HepG2 (cell line): ENCODE results near the gene VSIG10L. TPM values are rescaled to one million over a fixed set of nuclear protein-coding genes. Genes with fewer than 3 reads are reported as not detected.

Experiments used
- ATAC-seq: fragments of 200-7000 bp; cut with Tn5 transposase; 3 replicates; pipeline ENCODE4 v1.9.1; 2020; ENCODE audit warnings: mild to moderate bottlenecking, moderate library complexity
- BruUV-seq: library from RNA; stranded (reverse); fragments of 400-500 nt; replicated peaks from 2 replicates; lab custom pipeline; 2021; lab: Mats Ljungman, UMichigan
- CTCF ChIA-PET: fragments of 300-600 bp; formaldehyde crosslinking; extraction: SDS; loops from one replicate; lab custom pipeline; 2021; ENCODE audit warnings: low total read pairs, inconsistent platforms, low intra/inter-chr PET ratio; lab: Yijun Ruan, JAX
- POLR2A ChIA-PET: fragments of 350-600 bp; sonication (Branson Sonifier 250); formaldehyde crosslinking; loops from one replicate; lab custom pipeline; 2020; ENCODE audit warnings: antibody characterized with exemption, inconsistent platforms; lab: Yijun Ruan, JAX
- DNase-seq: peaks from one replicate; pipeline ENCODE4 v3.0.0-alpha.2; 2015; ENCODE audit warnings: low spot score
- FAIRE-seq: peaks from 3 replicates; lab custom pipeline; 2011; peaks lifted over from hg19 to GRCh38; lab: Jason Lieb, UNC
- H2AFZ ChIP-seq: one replicate; pipeline ENCODE4 v1.6.1; 2011; ENCODE audit warnings: low read length, inconsistent platforms
- H3K27ac ChIP-seq: fragments of 300-600 bp; 3 replicates; pipeline ENCODE4 v1.8.0; 2011; ENCODE audit warnings: mixed run types, mild to moderate bottlenecking, mixed read lengths, low read length, inconsistent platforms; ENCODE audit not compliant: insufficient read depth; ENCODE audit errors: extremely low read length
- H3K27me3 ChIP-seq, 2 experiments: fragments of 200-600 bp in 1 of 2; 2 replicates in 1 of 2; 3 replicates in 1 of 2; pipeline versions ENCODE4 v1.6.0 to v1.8.0; 2011; ENCODE audit warnings: low read length in 2 of 2, mild to moderate bottlenecking in 2 of 2, moderate library complexity in 2 of 2, inconsistent platforms in 1 of 2; ENCODE audit not compliant: insufficient read depth in 2 of 2, control insufficient read depth in 1 of 2
- H3K36me3 ChIP-seq, 2 experiments: fragments of 200-600 bp in 1 of 2; replicated peaks in 1 of 2; 2 replicates in 1 of 2; 3 replicates in 1 of 2; pipeline versions ENCODE4 v1.5.1 to v1.8.0; 2011; ENCODE audit warnings: low read length in 2 of 2, inconsistent platforms in 1 of 2; ENCODE audit not compliant: insufficient read depth in 2 of 2, control insufficient read depth in 1 of 2
- H3K4me1 ChIP-seq: 2 replicates; pipeline ENCODE4 v1.5.1; 2012; ENCODE audit warnings: low read length, inconsistent platforms; ENCODE audit not compliant: insufficient read depth
- H3K4me2 ChIP-seq: 2 replicates; pipeline ENCODE4 v1.6.0; 2011; ENCODE audit warnings: low read depth, low read length, inconsistent platforms
- H3K4me3 ChIP-seq, 3 experiments: fragments of 200-600 bp in 1 of 3; sonication (generic), shearing (Covaris generic) in 1 of 3; replicated peaks in 1 of 3; 2 replicates each; pipeline ENCODE4 v1.5.1; 2011 to 2016; ENCODE audit warnings: low read length in 3 of 3, inconsistent platforms in 2 of 3, low read depth in 2 of 3, mild to moderate bottlenecking in 2 of 3, control low read depth in 1 of 3, mixed read lengths in 1 of 3; ENCODE audit not compliant: insufficient read depth in 1 of 3
- H3K79me2 ChIP-seq: one replicate; pipeline ENCODE4 v1.6.1; 2011; ENCODE audit warnings: low read length, inconsistent platforms; ENCODE audit not compliant: insufficient read depth
- H3K9ac ChIP-seq: 2 replicates; pipeline ENCODE4 v1.6.0; 2011; ENCODE audit warnings: mild to moderate bottlenecking, low read depth, low read length, inconsistent platforms; ENCODE audit not compliant: insufficient read depth
- H3K9me3 ChIP-seq: 2 replicates; pipeline ENCODE4 v1.5.1; 2012; ENCODE audit warnings: mild to moderate bottlenecking, low read length
- H4K20me1 ChIP-seq: 2 replicates; pipeline ENCODE4 v1.6.0; 2011; ENCODE audit warnings: inconsistent platforms, mild to moderate bottlenecking, low read length, moderate library complexity; ENCODE audit not compliant: insufficient read depth
- ATF6 ChIP-seq: sonication (generic); formaldehyde crosslinking; conservative IDR thresholded peaks from 2 replicates; pipeline ENCODE4 v1.4.0; 2020; ENCODE audit warnings: missing genetic modification reagents
- ATF7-NPFF ChIP-seq: sonication (generic); formaldehyde crosslinking; IDR thresholded peaks from 2 replicates; pipeline ENCODE4 v1.8.1; 2023; ENCODE audit warnings: mild to moderate bottlenecking, low read depth, missing genetic modification reagents, moderate library complexity
- BORCS8-MEF2B ChIP-seq: sonication (generic); formaldehyde crosslinking; IDR thresholded peaks from 2 replicates; pipeline ENCODE4 v1.8.0; 2022; ENCODE audit warnings: mild to moderate bottlenecking, missing genetic modification reagents
- DNMT1 ChIP-seq: sonication (generic); formaldehyde crosslinking; IDR thresholded peaks from 2 replicates; pipeline ENCODE4 v1.5.1; 2020; ENCODE audit warnings: mild to moderate bottlenecking, missing genetic modification reagents
- ELF4 ChIP-seq: sonication (generic); formaldehyde crosslinking; IDR thresholded peaks from 2 replicates; pipeline ENCODE4 v1.5.0; 2020; ENCODE audit warnings: missing genetic modification reagents, mild to moderate bottlenecking, moderate library complexity, borderline replicate concordance
- GFI1 ChIP-seq: sonication (generic); formaldehyde crosslinking; IDR thresholded peaks from 2 replicates; pipeline ENCODE4 v1.5.0; 2020; ENCODE audit warnings: missing genetic modification reagents, mild to moderate bottlenecking, borderline replicate concordance
- GTF2F1 ChIP-seq: fragments of 150-350 bp; IDR thresholded peaks from 2 replicates; pipeline ENCODE4 v1.6.1; 2014; ENCODE audit warnings: low read length
- KAT8 ChIP-seq: IDR thresholded peaks from 2 replicates; pipeline ENCODE4 v1.6.1; 2016; ENCODE audit warnings: missing genetic modification reagents, missing compliant biosample characterization
- KDM4B ChIP-seq: sonication (generic); formaldehyde crosslinking; IDR thresholded peaks from 2 replicates; pipeline ENCODE4 v1.4.0; 2020; ENCODE audit warnings: missing genetic modification reagents
- MIXL1 ChIP-seq: IDR thresholded peaks from 2 replicates; pipeline ENCODE4 v1.6.1; 2016
- POLR2A ChIP-seq, 2 experiments: IDR thresholded peaks; 2 replicates each; pipeline ENCODE4 v1.6.1; 2011; ENCODE audit warnings: low read depth in 2 of 2, low read length in 2 of 2, mild to moderate bottlenecking in 1 of 2, moderate library complexity in 1 of 2; ENCODE audit not compliant: insufficient read depth in 1 of 2
- SMAD1 ChIP-seq: sonication (generic); formaldehyde crosslinking; IDR thresholded peaks from 2 replicates; pipeline ENCODE4 v1.4.0; 2020; ENCODE audit warnings: missing genetic modification reagents, low read depth, mild to moderate bottlenecking, borderline replicate concordance
- TRAFD1 ChIP-seq: sonication (generic); formaldehyde crosslinking; IDR thresholded peaks from 2 replicates; pipeline ENCODE4 v1.5.1; 2020; ENCODE audit warnings: missing genetic modification reagents, mild to moderate bottlenecking, borderline replicate concordance
- ZBTB38 ChIP-seq: sonication (generic); formaldehyde crosslinking; IDR thresholded peaks from 2 replicates; pipeline ENCODE4 v1.5.1; 2020; ENCODE audit warnings: mild to moderate bottlenecking, missing genetic modification reagents
- ZFP36 ChIP-seq: fragments of 150-350 bp; IDR thresholded peaks from 2 replicates; pipeline ENCODE4 v1.6.1; 2018; ENCODE audit warnings: borderline replicate concordance, low read length, low read depth; ENCODE audit not compliant: partially characterized antibody
- ZNF24 ChIP-seq: fragments of 450-650 bp; IDR thresholded peaks from 2 replicates; pipeline ENCODE4 v1.6.1; 2017; ENCODE audit warnings: antibody characterized with exemption, mild to moderate bottlenecking
- ZNF30 ChIP-seq: sonication (generic); formaldehyde crosslinking; IDR thresholded peaks from 2 replicates; pipeline ENCODE4 v1.5.0; 2020; ENCODE audit warnings: mild to moderate bottlenecking, missing genetic modification reagents
- ZNF333 ChIP-seq: sonication (generic); formaldehyde crosslinking; IDR thresholded peaks from 2 replicates; pipeline ENCODE4 v1.4.0; 2020; ENCODE audit warnings: mild to moderate bottlenecking, missing genetic modification reagents, borderline replicate concordance
- ZNF432 ChIP-seq: sonication (generic); formaldehyde crosslinking; IDR thresholded peaks from 2 replicates; pipeline ENCODE4 v1.5.0; 2020; ENCODE audit warnings: missing genetic modification reagents, mild to moderate bottlenecking, borderline replicate concordance
- ZNF564 ChIP-seq: sonication (generic); formaldehyde crosslinking; IDR thresholded peaks from 2 replicates; pipeline ENCODE4 v1.8.1; 2023; ENCODE audit warnings: mild to moderate bottlenecking, missing genetic modification reagents
- ZNF747 ChIP-seq: sonication (generic); formaldehyde crosslinking; IDR thresholded peaks from 2 replicates; pipeline ENCODE4 v1.8.1; 2023; ENCODE audit warnings: missing genetic modification reagents, mild to moderate bottlenecking, borderline replicate concordance
- ZNF816 ChIP-seq: sonication (generic); formaldehyde crosslinking; IDR thresholded peaks from 2 replicates; pipeline ENCODE4 v1.8.0; 2022; ENCODE audit warnings: missing genetic modification reagents, mild to moderate bottlenecking, borderline replicate concordance
- ZNF841 ChIP-seq: sonication (generic); formaldehyde crosslinking; IDR thresholded peaks from 2 replicates; pipeline ENCODE4 v1.8.1; 2023; ENCODE audit warnings: missing genetic modification reagents, borderline replicate concordance
- ZNF850 ChIP-seq: sonication (generic); formaldehyde crosslinking; conservative IDR thresholded peaks from 2 replicates; pipeline ENCODE4 v1.9.0; 2021; ENCODE audit warnings: mild to moderate bottlenecking, missing genetic modification reagents
- WGBS: methylation state at CpG from one replicate; pipeline ENCODE4 v1.1.6; 2017; ENCODE audit warnings: low lambda C conversion rate; 5-methylcytosine and 5-hydroxymethylcytosine counted together
- in situ Hi-C: cut with HindIII; loops from 2 replicates; pipeline ENCODE4 v1.10.0; 2017; ENCODE audit warnings: low pct_unique_long_range_greater_than_20kb; ENCODE audit not compliant: extremely low pct_ligation_motif_present
- intact Hi-C: fragments of 100-400 bp; cut with micrococcal nuclease; formaldehyde crosslinking; loops from one replicate; pipeline ENCODE4 v1.10.0; 2022; ENCODE audit not compliant: unreplicated experiment
- polyA plus RNA-seq, 8 experiments: library from polyadenylated mRNA; depleted of rRNA in 3 of 8; stranded (reverse) in 7 of 8; unstranded in 1 of 8; fragments of >200 nt; fragmentation: Illumina TruSeq in 4 of 8; extraction: Trizol in 4 of 8; gene quantifications; 2 replicates each; pipeline versions ENCODE4 v1.2.1 to v1.2.3, GENCODE V29; 2011 to 2016; ENCODE audit warnings: low read depth in 4 of 8, missing spikeins in 1 of 8, mixed read lengths in 1 of 8; ENCODE audit not compliant: insufficient read depth in 1 of 8
- total RNA-seq, 5 experiments: library from RNA; depleted of rRNA; stranded (reverse); fragments of >200 nt; fragmentation: Illumina TruSeq; extraction: Trizol; gene quantifications; 2 replicates each; pipeline ENCODE4 v1.2.3, GENCODE V29; 2016; ENCODE audit warnings: low read depth in 1 of 5

The VSIG10L gene
- total and polyA plus RNA-seq, 2 of the 13 experiments (the other 11 are each of a cell fraction or from before 2014, with no cell fraction given), result 2.7 to 8.5 TPM

DNA sequence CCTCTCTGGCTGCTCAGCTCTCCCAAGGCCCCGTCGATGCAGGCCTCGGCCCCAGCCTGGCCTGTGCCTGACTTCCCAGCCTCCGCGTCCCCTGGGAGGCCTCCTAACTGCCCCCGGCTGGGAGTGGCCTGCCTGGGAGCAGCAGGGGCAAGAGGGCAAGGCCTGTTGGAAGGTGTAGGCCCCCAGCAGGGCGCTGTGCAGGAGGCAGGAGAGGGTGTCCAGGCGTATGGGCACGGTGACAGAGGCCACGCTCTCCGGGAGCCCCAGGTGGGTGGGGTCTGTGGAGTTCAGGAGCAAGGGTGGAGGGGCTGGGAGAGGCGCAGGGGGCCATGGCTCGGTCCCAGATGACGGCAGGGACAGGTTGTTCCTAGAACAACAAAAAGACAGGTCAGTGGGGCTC is 47.2 kb upstream of the VSIG10L start:
- BruUV-seq, result no TSS peak
- intact Hi-C loops, result no loop called here
- DNase-seq, result peak; percentile 37
- peaks cover 52% of the 10 kb centered on the region for H3K4me1 ChIP-seq
- H3K27me3 ChIP-seq, result peaks cover 0 to 2% of the 10 kb centered on the region in 2 experiments; a peak in 1 of 5 replicates
- peak overlapping the region; percentile 73 for H3K4me2 ChIP-seq
- FAIRE-seq, result no peak
- H3K4me3 ChIP-seq, result peak overlapping the region; percentile 41 to 62 (median 56); a peak in 5 of 6 replicates
- ATAC-seq, result peak; percentile 84
- H3K27ac ChIP-seq, result peak overlapping the region; percentile 29
- in situ Hi-C loops, result no loop called here
- ChIA-PET CTCF (no interaction called here), POLR2A (interaction anchor here (0.7 to 4.1 kb wide), 8 partner anchors 9 to 49 kb away, joined by 4 to 30 read pairs (median 7); partner anchors contain the start of genes ETFB and NKG7)
- WGBS, result 0% methylated on average over 4 of the region's 14 CpGs
- H3K79me2 ChIP-seq, result no peaks in the 10 kb centered on the region
- no peaks in the 10 kb centered on the region for H3K36me3 ChIP-seq
- H3K9me3 ChIP-seq, result no peaks in the 10 kb centered on the region
- peak overlapping the region; percentile 59 for H3K9ac ChIP-seq
- H4K20me1 ChIP-seq, result no peaks in the 10 kb centered on the region
- peak overlapping the region; percentile 62 for H2AFZ ChIP-seq
- no peak for TF ChIP-seq ZNF816 (CRISPR knock-in tag)
- TF ChIP-seq BORCS8-MEF2B (CRISPR knock-in tag), result peak; percentile 67; the same call in 1 of the 2 replicates
- no peak for TF ChIP-seq GFI1 (CRISPR knock-in tag)
- peak; percentile 54; the same call in 1 of the 2 replicates for TF ChIP-seq ZBTB38 (CRISPR knock-in tag)
- TF ChIP-seq DNMT1, result no peak
- TF ChIP-seq POLR2A (IDR thresholded peaks at IDR 0.05; ENCODE audit: insufficient read depth in 1 of 2, low read depth in 2 of 2, low read length in 2 of 2), result peak in 1 of 2 experiments; percentile 63; a peak in 2 of 4 replicates
- no peak for TF ChIP-seq ZNF24
- no peak for TF ChIP-seq TRAFD1
- TF ChIP-seq KAT8, result peak; percentile 36; the same call in 1 of the 2 replicates
- no peak for TF ChIP-seq ATF6 (CRISPR knock-in tag)
- no peak for TF ChIP-seq ZFP36
- TF ChIP-seq MIXL1 (CRISPR knock-in tag), result no peak
- no peak for TF ChIP-seq GTF2F1
- no peak for TF ChIP-seq ZNF747 (CRISPR knock-in tag)
- TF ChIP-seq KDM4B (CRISPR knock-in tag), result no peak
- 0 out of 2 replicates have a peak, but pooled peaks have one; percentile 50 for TF ChIP-seq ATF7-NPFF
- TF ChIP-seq ZNF333 (CRISPR knock-in tag), result no peak
- TF ChIP-seq ZNF841, result no peak
- no peak for TF ChIP-seq ZNF30 (CRISPR knock-in tag)
- no peak for TF ChIP-seq ELF4 (CRISPR knock-in tag)
- no peak for TF ChIP-seq ZNF850 (CRISPR knock-in tag)
- TF ChIP-seq SMAD1 (CRISPR knock-in tag), result 0 out of 2 replicates have a peak, but pooled peaks have one; percentile 47
- no peak for TF ChIP-seq ZNF432 (CRISPR knock-in tag)
- TF ChIP-seq ZNF564, result peak; percentile 93
